NCI-H2196 treated with DMSO at 0.1 percent for 48 hours (cell line): ENCODE measurements around the gene ERP44.
"Not testable (repeated sequence)": the region's sequence is repeated elsewhere in the genome, so short reads cannot be mapped to it uniquely, and the experiment has no call there.

ENCODE experiments used
- DNase-seq: peaks from one replicate; lab custom pipeline; 2025; ENCODE audit not compliant: unreplicated experiment; lab: John Stamatoyannopoulos, UW

ERP44 gene

GRCh38 chr9:100019541-100019940, 79.3 kb downstream of the ERP44 start:
- no peak for DNase-seq

GRCh38 chr9:100014846-100015245, 84.0 kb downstream of the ERP44 start:
- no peak for DNase-seq

GRCh38 chr9:100013573-100013972, 85.2 kb downstream of the ERP44 start:
- no peak for DNase-seq

GRCh38 chr9:100012279-100012678, 86.5 kb downstream of the ERP44 start:
- DNase-seq = no peak

- DNase-seq = peak; percentile 13
Observed at GRCh38 chr9:100011062-100011681, 87.6 kb downstream of the ERP44 start.

- DNase-seq = no peak
Observed at GRCh38 chr9:99999797-100000196, 99.0 kb downstream of the ERP44 start.

- no peak for DNase-seq
Observed at GRCh38 chr9:99998866-99999265, 99.9 kb downstream of the ERP44 start.

GRCh38 chr9:99998266-99998665, 100.5 kb downstream of the ERP44 start:
- DNase-seq = no peak

GRCh38 chr9:99990508-99990907, 108.3 kb downstream of the ERP44 start:
- DNase-seq = not testable (repeated sequence)

GRCh38 chr9:99986642-99987041, 112.2 kb downstream of the ERP44 start:
- DNase-seq = no peak

- DNase-seq = no peak
Observed at GRCh38 chr9:99980598-99980997, 118.2 kb downstream of the ERP44 start.

GRCh38 chr9:99978221-99978620, 120.6 kb downstream of the ERP44 start:
- no peak for DNase-seq

- DNase-seq = no peak
Observed at GRCh38 chr9:99977033-99977792, 121.6 kb downstream of the ERP44 start.

GRCh38 chr9:99973455-99973854, 125.3 kb downstream of the ERP44 start:
- no peak for DNase-seq

- no peak for DNase-seq
Observed at GRCh38 chr9:99971410-99971809, 127.4 kb downstream of the ERP44 start.

- no peak for DNase-seq
Observed at GRCh38 chr9:99970481-99970880, 128.3 kb downstream of the ERP44 start.

- no peak for DNase-seq
Observed at GRCh38 chr9:99967457-99967856, 131.3 kb downstream of the ERP44 start.

- DNase-seq = no peak
Observed at GRCh38 chr9:99966716-99967115, 132.1 kb downstream of the ERP44 start.

- DNase-seq = no peak
Observed at GRCh38 chr9:99966001-99966400, 132.8 kb downstream of the ERP44 start.

GRCh38 chr9:99964336-99964735, 134.5 kb downstream of the ERP44 start:
- no peak for DNase-seq

- DNase-seq = no peak
Observed at GRCh38 chr9:99962680-99963261, 136.0 kb downstream of the ERP44 start.

- DNase-seq = no peak
Observed at GRCh38 chr9:99955606-99956005, 143.2 kb downstream of the ERP44 start.
